Adipocyte (in vitro differentiated cells): ENCODE data around the gene SESN3.
"Not testable (repeated sequence)": the region's sequence is repeated elsewhere in the genome, so short reads cannot be mapped to it uniquely, and the experiment has no call there.

ENCODE experiments used
- DNase-seq: peaks from one replicate; pipeline ENCODE4 v3.0.0-alpha.2; 2015; ENCODE audit warnings: low read depth
- H3K27me3 ChIP-seq: replicated peaks from 2 replicates; pipeline ENCODE4 v1.7.0; 2013; ENCODE audit warnings: mild to moderate bottlenecking, low read length, moderate library complexity; ENCODE audit not compliant: control insufficient read depth, insufficient read depth
- H3K36me3 ChIP-seq: 2 replicates; pipeline ENCODE4 v1.7.0; 2013; ENCODE audit warnings: low read length, mild to moderate bottlenecking, moderate library complexity; ENCODE audit not compliant: control insufficient read depth, insufficient read depth, severe bottlenecking
- H3K4me1 ChIP-seq: 2 replicates; pipeline ENCODE4 v1.7.0; 2013; ENCODE audit warnings: mild to moderate bottlenecking, low read length, moderate library complexity; ENCODE audit not compliant: control insufficient read depth, insufficient read depth
- H3K4me3 ChIP-seq: 2 replicates; pipeline ENCODE4 v1.7.0; 2013; ENCODE audit warnings: mild to moderate bottlenecking, low read length, moderate library complexity
- H3K9ac ChIP-seq: 2 replicates; pipeline ENCODE4 v1.7.0; 2013; ENCODE audit warnings: mild to moderate bottlenecking, low read length, moderate library complexity
- H3K9me3 ChIP-seq: 2 replicates; pipeline ENCODE4 v1.7.0; 2013; ENCODE audit warnings: mild to moderate bottlenecking, low read length, moderate library complexity; ENCODE audit not compliant: control insufficient read depth

Gene SESN3

GRCh38 chr11:95231881-95232605 is 1.0 kb upstream of the SESN3 start:
- peak overlapping the region; percentile 84 for H3K9ac ChIP-seq
- H3K4me3 ChIP-seq = peak overlapping the region; percentile 81
- no peaks in the 10 kb centered on the region for H3K9me3 ChIP-seq
- peak; percentile 83 for DNase-seq
- H3K27me3 ChIP-seq = no peaks in the 10 kb centered on the region
- no peaks in the 10 kb centered on the region for H3K36me3 ChIP-seq
- peaks cover 29% of the 10 kb centered on the region for H3K4me1 ChIP-seq

GRCh38 chr11:95230810-95231126 is 234 bp downstream of the SESN3 start:
- Histone ChIP-seq H3K9me3 (no peaks in the 10 kb centered on the region), H3K9ac (peak overlapping the region; percentile 93), H3K4me3 (peak overlapping the region; percentile 96), H3K4me1 (peaks cover 29% of the 10 kb centered on the region), H3K36me3 (no peaks in the 10 kb centered on the region), H3K27me3 (no peaks in the 10 kb centered on the region)
- no peak for DNase-seq

- peak; percentile 68 for DNase-seq
- Histone ChIP-seq H3K4me1 (peaks cover 29% of the 10 kb centered on the region), H3K36me3 (no peaks in the 10 kb centered on the region), H3K9me3 (no peaks in the 10 kb centered on the region), H3K9ac (peak overlapping the region; percentile 93), H3K27me3 (no peaks in the 10 kb centered on the region), H3K4me3 (peak overlapping the region; percentile 96)
Observed at GRCh38 chr11:95229993-95230809, 801 bp downstream of the SESN3 start.

GRCh38 chr11:95229199-95229992 is 1.6 kb downstream of the SESN3 start:
- H3K4me1 ChIP-seq = peaks cover 29% of the 10 kb centered on the region
- H3K36me3 ChIP-seq = no peaks in the 10 kb centered on the region
- H3K4me3 ChIP-seq = peak overlapping the region; percentile 96
- no peaks in the 10 kb centered on the region for H3K9me3 ChIP-seq
- no peaks in the 10 kb centered on the region for H3K27me3 ChIP-seq
- DNase-seq = peak; percentile 77
- H3K9ac ChIP-seq = peak overlapping the region; percentile 93

- no peaks in the 10 kb centered on the region for H3K9me3 ChIP-seq
- peak overlapping the region; percentile 96 for H3K4me3 ChIP-seq
- no peaks in the 10 kb centered on the region for H3K27me3 ChIP-seq
- H3K36me3 ChIP-seq = no peaks in the 10 kb centered on the region
- peak overlapping the region; percentile 93 for H3K9ac ChIP-seq
- DNase-seq = peak; percentile 58
- H3K4me1 ChIP-seq = peaks cover 29% of the 10 kb centered on the region
Observed at GRCh38 chr11:95228081-95228749, 2.8 kb downstream of the SESN3 start.

- H3K9ac ChIP-seq, DNase-seq, H3K4me3 ChIP-seq, H3K36me3 ChIP-seq, H3K9me3 ChIP-seq, H3K27me3 ChIP-seq: not testable (repeated sequence)
- H3K4me1 ChIP-seq = peaks cover 21% of the 10 kb centered on the region
Observed at GRCh38 chr11:95227060-95227459, 3.9 kb downstream of the SESN3 start.

GRCh38 chr11:95222817-95223216 is 8.2 kb downstream of the SESN3 start:
- no peak for DNase-seq
- Histone ChIP-seq H3K36me3 (peaks cover 6% of the 10 kb centered on the region), H3K4me3 (no peak overlapping the region), H3K27me3 (no peaks in the 10 kb centered on the region), H3K4me1 (peaks cover 5% of the 10 kb centered on the region), H3K9me3 (no peaks in the 10 kb centered on the region), H3K9ac (no peak overlapping the region)

GRCh38 chr11:95219599-95219998 is 11.4 kb downstream of the SESN3 start:
- peaks cover 12% of the 10 kb centered on the region for H3K36me3 ChIP-seq
- H3K9me3 ChIP-seq = no peaks in the 10 kb centered on the region
- DNase-seq = no peak
- H3K4me1 ChIP-seq = no peaks in the 10 kb centered on the region
- no peak overlapping the region for H3K9ac ChIP-seq
- no peaks in the 10 kb centered on the region for H3K27me3 ChIP-seq
- H3K4me3 ChIP-seq = no peak overlapping the region

- no peaks in the 10 kb centered on the region for H3K27me3 ChIP-seq
- no peak for DNase-seq
- no peak overlapping the region for H3K4me3 ChIP-seq
- H3K9me3 ChIP-seq = no peaks in the 10 kb centered on the region
- H3K36me3 ChIP-seq = peaks cover 12% of the 10 kb centered on the region
- no peak overlapping the region for H3K9ac ChIP-seq
- H3K4me1 ChIP-seq = no peaks in the 10 kb centered on the region
Observed at GRCh38 chr11:95218149-95218548, 12.9 kb downstream of the SESN3 start.

- Histone ChIP-seq H3K9me3 (no peaks in the 10 kb centered on the region), H3K4me1 (no peaks in the 10 kb centered on the region), H3K27me3 (no peaks in the 10 kb centered on the region), H3K36me3 (peaks cover 5% of the 10 kb centered on the region), H3K4me3 (no peak overlapping the region), H3K9ac (no peak overlapping the region)
- DNase-seq = no peak
Observed at GRCh38 chr11:95212609-95213008, 18.4 kb downstream of the SESN3 start.

- not testable (repeated sequence) for H3K4me3 ChIP-seq, H3K27me3 ChIP-seq
Observed at GRCh38 chr11:95209535-95209934, 21.5 kb downstream of the SESN3 start.

More at GRCh38 chr11:95209535-95209934, 21.5 kb downstream of the SESN3 start:
- H3K9me3 ChIP-seq, H3K4me1 ChIP-seq, DNase-seq, H3K36me3 ChIP-seq, H3K9ac ChIP-seq: not testable (repeated sequence)
